H1 (cell line): ENCODE results near the gene IKZF3. TPM values are rescaled to one million over a fixed set of nuclear protein-coding genes. Genes with fewer than 3 reads are reported as not detected.

Experiments used
- CTCF ChIA-PET: fragments of 300-600 bp; sonication (Branson Sonifier 250); formaldehyde crosslinking; loops from one replicate; lab custom pipeline; 2021; ENCODE audit not compliant: partially characterized antibody; lab: Charles Lee
- POLR2A ChIA-PET: fragments of 300-600 bp; sonication (Branson Sonifier 250); formaldehyde crosslinking; loops from one replicate; lab custom pipeline; 2021; ENCODE audit warnings: inconsistent platforms; ENCODE audit not compliant: partially characterized antibody; lab: Charles Lee
- DNase-seq, 2 experiments: peaks; one replicate each; pipeline versions ENCODE4 v3.0.0 to v3.0.0-alpha.2; 2010 to 2022; ENCODE audit warnings: low spot score in 2 of 2, low read depth in 1 of 2, mixed read lengths in 1 of 2
- FAIRE-seq: peaks from 2 replicates; lab custom pipeline; 2011; peaks lifted over from hg19 to GRCh38; lab: Jason Lieb, UNC
- H2AFZ ChIP-seq: 2 replicates; pipeline ENCODE4 v1.8.1; 2012; ENCODE audit warnings: low read length, inconsistent platforms
- H2AK5ac ChIP-seq: 2 replicates; pipeline ENCODE4 v1.6.1; 2013; ENCODE audit warnings: low read depth, low read length
- H2BK120ac ChIP-seq: replicated peaks from 2 replicates; pipeline ENCODE3; 2013; ENCODE audit warnings: low read depth, low read length, inconsistent platforms
- H2BK12ac ChIP-seq: 2 replicates; pipeline ENCODE4 v1.6.1; 2013; ENCODE audit warnings: low read depth, low read length
- H2BK15ac ChIP-seq: 2 replicates; pipeline ENCODE4 v1.6.1; 2013; ENCODE audit warnings: low read length
- H2BK20ac ChIP-seq: 2 replicates; pipeline ENCODE4 v1.6.1; 2013; ENCODE audit warnings: low read length
- H2BK5ac ChIP-seq: 2 replicates; pipeline ENCODE4 v1.6.1; 2013; ENCODE audit warnings: low read depth, low read length
- H3K14ac ChIP-seq: 2 replicates; pipeline ENCODE4 v1.6.1; 2013; ENCODE audit warnings: inconsistent platforms; ENCODE audit not compliant: insufficient read length
- H3K18ac ChIP-seq: 2 replicates; pipeline ENCODE4 v1.6.1; 2013; ENCODE audit warnings: low read length; ENCODE audit errors: extremely low read depth
- H3K23ac ChIP-seq: 2 replicates; pipeline ENCODE4 v1.6.1; 2013; ENCODE audit warnings: inconsistent platforms; ENCODE audit not compliant: insufficient read length
- H3K23me2 ChIP-seq: 2 replicates; pipeline ENCODE4 v1.6.1; 2013; ENCODE audit warnings: low read depth, low read length
- H3K27ac ChIP-seq: 2 replicates; pipeline ENCODE4 v1.6.1; 2011; ENCODE audit warnings: low read depth, low read length, inconsistent platforms
- H3K27me3 ChIP-seq, 4 experiments: replicated peaks in 1 of 4; 1 replicate in 1 of 4; 2 replicates in 3 of 4; pipeline versions ENCODE4 v1.6.1 to v1.8.1; 2011 to 2013; ENCODE audit warnings: low read length in 3 of 4, mild to moderate bottlenecking in 3 of 4, inconsistent platforms in 2 of 4, mixed read lengths in 2 of 4, moderate library complexity in 1 of 4; ENCODE audit not compliant: control insufficient read depth in 3 of 4, insufficient read depth in 3 of 4; ENCODE audit errors: extremely low read depth in 1 of 4
- H3K36me3 ChIP-seq, 4 experiments: 2 replicates each; pipeline versions ENCODE4 v1.6.1 to v1.8.1; 2011 to 2013; ENCODE audit warnings: mild to moderate bottlenecking in 4 of 4, low read length in 3 of 4, moderate library complexity in 2 of 4, control low read depth in 1 of 4, inconsistent platforms in 1 of 4; ENCODE audit not compliant: insufficient read depth in 4 of 4, control insufficient read depth in 2 of 4
- H3K4ac ChIP-seq: replicated peaks from 2 replicates; pipeline ENCODE3; 2013; ENCODE audit warnings: low read length, low read depth, mixed read lengths, inconsistent platforms; ENCODE audit not compliant: insufficient read length
- H3K4me1 ChIP-seq, 4 experiments: replicated peaks in 1 of 4; 1 replicate in 1 of 4; 2 replicates in 3 of 4; pipeline versions ENCODE4 v1.6.1 to v1.8.1; 2011 to 2013; ENCODE audit warnings: low read length in 3 of 4, inconsistent platforms in 2 of 4, mixed read lengths in 1 of 4; ENCODE audit not compliant: insufficient read depth in 4 of 4, control insufficient read depth in 3 of 4
- H3K4me2 ChIP-seq, 2 experiments: 2 replicates each; pipeline versions ENCODE4 v1.6.1 to v1.8.1; 2011 to 2013; ENCODE audit warnings: low read depth in 2 of 2, low read length in 2 of 2, control low read depth in 1 of 2, inconsistent platforms in 1 of 2, mild to moderate bottlenecking in 1 of 2; ENCODE audit not compliant: insufficient read depth in 1 of 2
- H3K4me3 ChIP-seq, 4 experiments: fragments of 200-600, 300-600 bp in 1 of 4; sonication (generic), shearing (Covaris generic), sonication (Bioruptor Twin) in 1 of 4; 2 replicates each; pipeline versions ENCODE4 v1.5.1 to v1.8.1; 2011 to 2016; ENCODE audit warnings: low read length in 4 of 4, low read depth in 3 of 4, control low read depth in 2 of 4, inconsistent platforms in 2 of 4, mild to moderate bottlenecking in 2 of 4, mixed read lengths in 1 of 4, moderate library complexity in 1 of 4; ENCODE audit not compliant: insufficient read depth in 2 of 4; ENCODE audit errors: extremely low read depth in 1 of 4
- H3K56ac ChIP-seq: replicated peaks from 2 replicates; pipeline ENCODE3; 2013; ENCODE audit warnings: low read depth, mild to moderate bottlenecking, mixed read lengths, low read length, inconsistent platforms; ENCODE audit not compliant: insufficient read length
- H3K79me1 ChIP-seq: 2 replicates; pipeline ENCODE4 v1.6.1; 2013; ENCODE audit warnings: low read depth, low read length, control low read depth
- H3K79me2 ChIP-seq, 2 experiments: 2 replicates each; pipeline versions ENCODE4 v1.6.1 to v1.8.1; 2012 to 2013; ENCODE audit warnings: low read length in 2 of 2, mild to moderate bottlenecking in 2 of 2, inconsistent platforms in 1 of 2; ENCODE audit not compliant: insufficient read depth in 2 of 2, control insufficient read depth in 1 of 2
- H3K9ac ChIP-seq, 4 experiments: replicated peaks in 1 of 4; 1 replicate in 1 of 4; 2 replicates in 3 of 4; pipeline versions ENCODE4 v1.6.1 to v1.8.1; 2011 to 2013; ENCODE audit warnings: low read depth in 3 of 4, low read length in 3 of 4, control low read depth in 2 of 4, mild to moderate bottlenecking in 2 of 4, moderate library complexity in 2 of 4, inconsistent platforms in 1 of 4; ENCODE audit errors: extremely low read depth in 1 of 4
- H3K9me3 ChIP-seq, 2 experiments: 2 replicates each; pipeline versions ENCODE4 v1.6.1 to v1.8.1; 2012 to 2013; ENCODE audit warnings: mild to moderate bottlenecking in 2 of 2, moderate library complexity in 2 of 2, control low read depth in 1 of 2, inconsistent platforms in 1 of 2, low read depth in 1 of 2, low read length in 1 of 2, mixed read lengths in 1 of 2; ENCODE audit not compliant: insufficient read depth in 2 of 2
- H4K20me1 ChIP-seq, 2 experiments: replicated peaks in 1 of 2; 2 replicates each; pipeline versions ENCODE3 to v1.8.1; 2011 to 2013; ENCODE audit warnings: inconsistent platforms in 2 of 2, low read length in 2 of 2, mild to moderate bottlenecking in 1 of 2; ENCODE audit not compliant: insufficient read depth in 2 of 2, control insufficient read depth in 1 of 2
- H4K5ac ChIP-seq: 2 replicates; pipeline ENCODE4 v1.6.1; 2013; ENCODE audit warnings: low read length, low read depth, mixed read lengths, inconsistent platforms; ENCODE audit not compliant: insufficient read length
- H4K8ac ChIP-seq: 2 replicates; pipeline ENCODE4 v1.8.0; 2013; ENCODE audit warnings: mild to moderate bottlenecking, moderate library complexity, low read length, inconsistent platforms; ENCODE audit not compliant: insufficient read depth; ENCODE audit errors: extremely low read depth
- H4K91ac ChIP-seq: replicated peaks from 2 replicates; pipeline ENCODE3; 2013; ENCODE audit warnings: low read length, mixed read lengths, inconsistent platforms; ENCODE audit not compliant: insufficient read length
- BCL11A ChIP-seq, 2 experiments: IDR thresholded peaks; one replicate each; pipeline ENCODE4 v1.6.1; 2011; ENCODE audit warnings: low read depth in 2 of 2, low read length in 2 of 2, mild to moderate bottlenecking in 2 of 2
- CHD2 ChIP-seq: IDR thresholded peaks from 2 replicates; pipeline ENCODE4 v1.6.1; 2012; ENCODE audit warnings: low read length, improper control_type of control experiment
- CREB1 ChIP-seq: IDR thresholded peaks from 2 replicates; pipeline ENCODE4 v1.6.1; 2012; ENCODE audit warnings: inconsistent platforms
- POU5F1 ChIP-seq: IDR thresholded peaks from 2 replicates; pipeline ENCODE4 v1.6.1; 2011; ENCODE audit warnings: low read depth, mild to moderate bottlenecking, low read length, moderate library complexity
- SAP30 ChIP-seq: fragments of 300-600 bp; sonication (generic); IDR thresholded peaks from 2 replicates; pipeline ENCODE4 v1.7.1; 2012; ENCODE audit warnings: low read length, moderate library complexity, mild to moderate bottlenecking, inconsistent platforms; ENCODE audit not compliant: insufficient read depth, insufficient replicate concordance
- SIRT6 ChIP-seq: IDR thresholded peaks from one replicate; pipeline ENCODE4 v1.7.1; 2012; ENCODE audit warnings: low read length, inconsistent platforms
- SIX5 ChIP-seq: IDR thresholded peaks from 2 replicates; pipeline ENCODE4 v1.6.1; 2011; ENCODE audit warnings: mild to moderate bottlenecking, low read depth, low read length
- YY1 ChIP-seq: IDR thresholded peaks from 2 replicates; pipeline ENCODE4 v1.6.1; 2011; ENCODE audit warnings: low read depth, mild to moderate bottlenecking, low read length
- WGBS, 2 experiments: shearing (Covaris generic) in 1 of 2; methylation state at CpG; one replicate each; pipeline versions ENCODE4 v1.1.6 to v1.1.7; 2013 to 2015; ENCODE audit warnings: low lambda C conversion rate in 2 of 2, mixed read lengths in 2 of 2, inconsistent platforms in 1 of 2, low coverage in 1 of 2, missing lambda C conversion rate in 1 of 2; ENCODE audit not compliant: insufficient replicate concordance in 2 of 2, insufficient coverage in 1 of 2, insufficient read length in 1 of 2; ENCODE audit errors: extremely low coverage in 1 of 2, missing lambda C conversion rate in 1 of 2; 5-methylcytosine and 5-hydroxymethylcytosine counted together
- polyA plus RNA-seq, 7 experiments: library from polyadenylated mRNA; depleted of rRNA in 3 of 7; stranded (reverse) in 5 of 7; unstranded in 2 of 7; fragments of >200 nt in 5 of 7; fragments of 200-250 nt in 2 of 7; gene quantifications; 1 replicate in 5 of 7; 2 replicates in 1 of 7; 4 replicates in 1 of 7; pipeline versions ENCODE4 v1.2.1 to v1.2.3, GENCODE V29; 2011 to 2013; ENCODE audit warnings: missing spikeins in 2 of 7, mixed read lengths in 2 of 7
- total RNA-seq: library from RNA; stranded (reverse); fragmentation: NEBNext Ultra II Directional; extraction: Animal tissue kit (Norgen Biotek cat#: 25700); gene quantifications from 2 replicates; pipeline ENCODE4 v1.2.1, GENCODE V29; 2021

The IKZF3 gene
- total and polyA plus RNA-seq, 2 of the 8 experiments (the other 6 are each of a cell fraction or from before 2014, with no cell fraction given) = 0.23 to 0.56 TPM

DNA sequence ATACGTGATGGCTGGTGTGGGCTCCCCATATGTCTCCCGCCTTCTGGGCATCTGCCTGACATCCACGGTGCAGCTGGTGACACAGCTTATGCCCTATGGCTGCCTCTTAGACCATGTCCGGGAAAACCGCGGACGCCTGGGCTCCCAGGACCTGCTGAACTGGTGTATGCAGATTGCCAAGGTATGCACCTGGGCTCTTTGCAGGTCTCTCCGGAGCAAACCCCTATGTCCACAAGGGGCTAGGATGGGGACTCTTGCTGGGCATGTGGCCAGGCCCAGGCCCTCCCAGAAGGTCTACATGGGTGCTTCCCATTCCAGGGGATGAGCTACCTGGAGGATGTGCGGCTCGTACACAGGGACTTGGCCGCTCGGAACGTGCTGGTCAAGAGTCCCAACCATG lies 139.4 kb downstream of the IKZF3 start:
- FAIRE-seq (no peak), DNase-seq (no peak)
- POLR2A ChIA-PET = interaction anchor here (1.0 to 1.6 kb wide), 6 partner anchors 8 to 53 kb away, joined by 3 to 5 read pairs (median 4); no protein-coding TSS in a partner anchor
- no peak overlapping the region for H2BK120ac ChIP-seq
- H3K23ac ChIP-seq = no peak overlapping the region
- no peak overlapping the region for H3K14ac ChIP-seq
- peaks cover under 1% of the 10 kb centered on the region; the same call in 1 of the 2 replicates for H3K23me2 ChIP-seq
- peak overlapping the region; percentile 35; the same call in 1 of the 2 replicates for H2BK5ac ChIP-seq
- peaks cover 2% of the 10 kb centered on the region for H3K79me1 ChIP-seq
- no peak overlapping the region for H3K18ac ChIP-seq
- H3K36me3 ChIP-seq = peaks cover 21 to 70% (median 46%) of the 10 kb centered on the region in 4 experiments
- H4K91ac ChIP-seq = no peak overlapping the region
- no peaks in the 10 kb centered on the region for H3K9me3 ChIP-seq
- no peaks in the 10 kb centered on the region for H3K79me2 ChIP-seq
- H3K4me3 ChIP-seq = no peak overlapping the region
- H2AK5ac ChIP-seq = no peak overlapping the region
- H3K9ac ChIP-seq = no peak overlapping the region
- no peak overlapping the region for H4K5ac ChIP-seq
- H3K4me1 ChIP-seq = peaks cover 0 to 11% (median 4%) of the 10 kb centered on the region in 4 experiments; a peak in 6 of 7 replicates
- no peak overlapping the region for H3K4me2 ChIP-seq
- H4K8ac ChIP-seq = peak overlapping the region; percentile 76; the same call in 1 of the 2 replicates
- no peak overlapping the region for H2BK12ac ChIP-seq
- H3K27me3 ChIP-seq = no peaks in the 10 kb centered on the region
- H2AFZ ChIP-seq = no peak overlapping the region
- no peak overlapping the region for H3K56ac ChIP-seq
- CTCF ChIA-PET = interaction anchor here (0.9 to 2.0 kb wide), 2 partner anchors 25 to 70 kb away, joined by 3 to 4 read pairs; partner anchors contain the start of gene ERBB2
- H2BK15ac ChIP-seq = no peak overlapping the region
- no peak overlapping the region for H3K4ac ChIP-seq
- H4K20me1 ChIP-seq = peaks cover 8 to 22% of the 10 kb centered on the region in 2 experiments
- 99% methylated on average over 13 of the region's 13 CpGs; no CpG with 5 or more reads in 1 of the 2 experiments for WGBS, 2 experiments
- no peak overlapping the region for H2BK20ac ChIP-seq
- no peak overlapping the region for H3K27ac ChIP-seq
- no peak for TF ChIP-seq POU5F1
- TF ChIP-seq BCL11A (IDR thresholded peaks at IDR 0.05; ENCODE audit: low read depth in 2 of 2, low read length in 2 of 2) = no peak
- no peak for TF ChIP-seq SAP30
- no peak for TF ChIP-seq CREB1
- TF ChIP-seq SIX5 = no peak
- no peak for TF ChIP-seq CHD2
- no peak for TF ChIP-seq SIRT6
- no peak for TF ChIP-seq YY1
